Skeletal muscle satellite cell (primary cell): ENCODE results near the gene CCDC91.
"Not testable (repeated sequence)": the region's sequence is repeated elsewhere in the genome, so short reads cannot be mapped to it uniquely, and the experiment has no call there.

ENCODE experiments used
- H3K27me3 ChIP-seq: 2 replicates; pipeline ENCODE4 v1.7.0; 2013; ENCODE audit warnings: low read length; ENCODE audit not compliant: control insufficient read depth, insufficient read depth
- H3K36me3 ChIP-seq: 2 replicates; pipeline ENCODE4 v1.7.0; 2013; ENCODE audit warnings: mild to moderate bottlenecking, control low read depth, low read length; ENCODE audit not compliant: insufficient read depth
- H3K4me1 ChIP-seq: 2 replicates; pipeline ENCODE4 v1.7.0; 2013; ENCODE audit warnings: low read length; ENCODE audit not compliant: control insufficient read depth, insufficient read depth
- H3K4me2 ChIP-seq: 2 replicates; pipeline ENCODE4 v1.7.0; 2013; ENCODE audit warnings: mild to moderate bottlenecking, low read length
- H3K4me3 ChIP-seq: 2 replicates; pipeline ENCODE4 v1.7.0; 2013; ENCODE audit warnings: low read length
- H3K9ac ChIP-seq: 2 replicates; pipeline ENCODE4 v1.7.0; 2013; ENCODE audit warnings: mild to moderate bottlenecking, low read depth, low read length, moderate library complexity
- H3K9me3 ChIP-seq: replicated peaks from 2 replicates; pipeline ENCODE4 v1.7.0; 2013; ENCODE audit warnings: mild to moderate bottlenecking, control low read depth, low read length

CCDC91 gene

GRCh38 chr12:28267920-28268607, 77.8 kb downstream of the CCDC91 start:
- H3K9me3 ChIP-seq, H3K27me3 ChIP-seq, H3K4me2 ChIP-seq, H3K36me3 ChIP-seq, H3K4me1 ChIP-seq, H3K9ac ChIP-seq, H3K4me3 ChIP-seq: not testable (repeated sequence)

GRCh38 chr12:28268608-28269229, 78.5 kb downstream of the CCDC91 start:
- Histone ChIP-seq H3K36me3 (no peaks in the 10 kb centered on the region), H3K4me2 (no peak overlapping the region), H3K9me3 (peaks cover 6% of the 10 kb centered on the region), H3K27me3 (no peaks in the 10 kb centered on the region), H3K4me3 (no peak overlapping the region), H3K9ac (no peak overlapping the region), H3K4me1 (no peaks in the 10 kb centered on the region)

GRCh38 chr12:28269851-28270250, 79.6 kb downstream of the CCDC91 start:
- H3K4me2 ChIP-seq: no peak overlapping the region
- H3K9me3 ChIP-seq: peaks cover 6% of the 10 kb centered on the region
- H3K36me3 ChIP-seq: no peaks in the 10 kb centered on the region
- no peak overlapping the region for H3K9ac ChIP-seq
- no peaks in the 10 kb centered on the region for H3K4me1 ChIP-seq
- no peaks in the 10 kb centered on the region for H3K27me3 ChIP-seq
- H3K4me3 ChIP-seq: no peak overlapping the region

- Histone ChIP-seq H3K36me3 (no peaks in the 10 kb centered on the region), H3K4me3 (no peak overlapping the region), H3K27me3 (no peaks in the 10 kb centered on the region), H3K9ac (no peak overlapping the region), H3K4me2 (no peak overlapping the region), H3K9me3 (no peaks in the 10 kb centered on the region), H3K4me1 (no peaks in the 10 kb centered on the region)
Measured at GRCh38 chr12:28278499-28278898, 88.2 kb downstream of the CCDC91 start.

- Histone ChIP-seq H3K4me2 (no peak overlapping the region), H3K4me3 (no peak overlapping the region), H3K9ac (no peak overlapping the region), H3K27me3 (no peaks in the 10 kb centered on the region), H3K4me1 (no peaks in the 10 kb centered on the region), H3K9me3 (no peaks in the 10 kb centered on the region), H3K36me3 (no peaks in the 10 kb centered on the region)
Measured at GRCh38 chr12:28278960-28279359, 88.7 kb downstream of the CCDC91 start.

- Histone ChIP-seq H3K4me2 (no peak overlapping the region), H3K27me3 (no peaks in the 10 kb centered on the region), H3K9ac (no peak overlapping the region), H3K9me3 (peaks cover 6% of the 10 kb centered on the region), H3K4me1 (no peaks in the 10 kb centered on the region), H3K36me3 (no peaks in the 10 kb centered on the region), H3K4me3 (no peak overlapping the region)
Measured at GRCh38 chr12:28286352-28286751, 96.1 kb downstream of the CCDC91 start.

- H3K36me3 ChIP-seq: no peaks in the 10 kb centered on the region
- no peak overlapping the region for H3K4me3 ChIP-seq
- peaks cover 6% of the 10 kb centered on the region for H3K9me3 ChIP-seq
- H3K4me1 ChIP-seq: no peaks in the 10 kb centered on the region
- H3K4me2 ChIP-seq: no peak overlapping the region
- no peak overlapping the region for H3K9ac ChIP-seq
- H3K27me3 ChIP-seq: no peaks in the 10 kb centered on the region
Measured at GRCh38 chr12:28290262-28290661, 100.0 kb downstream of the CCDC91 start.

- Histone ChIP-seq H3K4me2 (no peak overlapping the region), H3K9me3 (peaks cover 6% of the 10 kb centered on the region), H3K36me3 (no peaks in the 10 kb centered on the region), H3K4me3 (no peak overlapping the region), H3K27me3 (no peaks in the 10 kb centered on the region), H3K9ac (no peak overlapping the region), H3K4me1 (no peaks in the 10 kb centered on the region)
Measured at GRCh38 chr12:28292699-28293098, 102.4 kb downstream of the CCDC91 start.

- Histone ChIP-seq H3K36me3 (no peaks in the 10 kb centered on the region), H3K27me3 (no peaks in the 10 kb centered on the region), H3K4me1 (no peaks in the 10 kb centered on the region), H3K9ac (no peak overlapping the region), H3K4me3 (no peak overlapping the region), H3K9me3 (peaks cover 6% of the 10 kb centered on the region), H3K4me2 (no peak overlapping the region)
Measured at GRCh38 chr12:28294300-28294699, 104.0 kb downstream of the CCDC91 start.

- Histone ChIP-seq H3K9ac (no peak overlapping the region), H3K36me3 (no peaks in the 10 kb centered on the region), H3K9me3 (no peaks in the 10 kb centered on the region), H3K4me3 (no peak overlapping the region), H3K27me3 (no peaks in the 10 kb centered on the region), H3K4me1 (no peaks in the 10 kb centered on the region), H3K4me2 (no peak overlapping the region)
Measured at GRCh38 chr12:28296287-28296686, 106.0 kb downstream of the CCDC91 start.

GRCh38 chr12:28303192-28303591, 112.9 kb downstream of the CCDC91 start:
- Histone ChIP-seq H3K9me3 (no peaks in the 10 kb centered on the region), H3K36me3 (peaks cover 4% of the 10 kb centered on the region), H3K4me3 (no peak overlapping the region), H3K9ac (no peak overlapping the region), H3K27me3 (no peaks in the 10 kb centered on the region), H3K4me1 (no peaks in the 10 kb centered on the region), H3K4me2 (no peak overlapping the region)

- Histone ChIP-seq H3K4me1 (no peaks in the 10 kb centered on the region), H3K4me3 (no peak overlapping the region), H3K27me3 (no peaks in the 10 kb centered on the region), H3K9me3 (no peaks in the 10 kb centered on the region), H3K36me3 (peaks cover 5% of the 10 kb centered on the region), H3K4me2 (no peak overlapping the region), H3K9ac (no peak overlapping the region)
Measured at GRCh38 chr12:28306535-28306934, 116.3 kb downstream of the CCDC91 start.
